ENCODE results near the gene DCDC2C.

The DCDC2C gene

DNA sequence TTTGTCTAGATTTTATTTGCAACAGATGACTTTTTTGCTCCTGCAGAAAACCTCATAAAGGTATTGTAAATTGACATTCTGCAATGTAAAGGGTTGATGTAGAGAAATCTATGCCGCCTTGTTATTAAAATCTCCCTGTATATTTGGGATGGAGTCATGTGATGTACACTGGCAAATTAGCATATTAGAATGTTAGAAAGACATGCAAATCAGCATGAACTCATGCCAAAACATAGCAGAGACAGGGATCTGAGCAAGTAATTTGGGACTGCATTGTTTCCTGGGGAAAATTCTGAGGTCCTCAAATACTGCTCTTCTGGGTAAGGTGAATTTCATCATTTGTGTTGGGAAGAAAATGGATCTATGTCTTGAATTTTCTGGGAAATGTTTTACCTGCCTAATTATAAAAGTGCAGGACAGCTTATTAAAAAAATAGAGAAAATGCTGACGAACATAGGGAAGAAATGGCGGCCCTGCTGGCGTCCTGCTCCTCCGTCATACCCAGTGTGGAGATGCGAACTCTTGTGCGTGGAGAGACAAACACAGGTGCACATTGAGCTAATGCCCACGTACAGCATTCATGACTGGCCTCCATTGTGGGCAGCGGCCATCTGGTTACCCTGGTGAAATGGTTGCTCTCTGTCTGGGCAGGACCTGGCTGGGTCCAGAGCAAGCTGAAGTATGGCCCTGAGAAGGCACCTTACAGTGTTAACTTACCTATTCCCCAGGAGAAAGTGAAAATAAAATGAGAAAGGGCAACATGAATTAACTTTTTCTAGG is 29.1 kb upstream of the DCDC2C start:
- DNase-seq = no peak

DNA sequence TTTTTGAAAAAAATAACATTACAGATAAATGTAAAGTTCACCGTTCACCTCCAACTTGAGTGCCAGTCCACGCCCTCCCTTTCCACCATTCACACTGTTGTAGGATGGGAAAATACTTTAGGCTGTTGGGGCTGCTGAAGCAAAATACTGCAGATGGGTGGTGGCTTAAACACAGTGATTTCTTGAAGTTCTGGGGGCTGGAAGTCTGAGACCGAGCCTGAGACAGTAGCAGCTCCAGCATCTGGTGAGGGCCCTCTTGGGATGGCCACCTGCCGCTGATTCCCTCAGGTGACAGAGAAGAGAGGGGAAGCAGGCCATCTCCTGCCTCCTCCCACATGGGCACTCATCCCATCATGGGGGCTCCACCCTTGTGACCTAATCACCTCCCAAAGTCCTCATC is 27.7 kb upstream of the DCDC2C start:
- no peak for DNase-seq

DNA sequence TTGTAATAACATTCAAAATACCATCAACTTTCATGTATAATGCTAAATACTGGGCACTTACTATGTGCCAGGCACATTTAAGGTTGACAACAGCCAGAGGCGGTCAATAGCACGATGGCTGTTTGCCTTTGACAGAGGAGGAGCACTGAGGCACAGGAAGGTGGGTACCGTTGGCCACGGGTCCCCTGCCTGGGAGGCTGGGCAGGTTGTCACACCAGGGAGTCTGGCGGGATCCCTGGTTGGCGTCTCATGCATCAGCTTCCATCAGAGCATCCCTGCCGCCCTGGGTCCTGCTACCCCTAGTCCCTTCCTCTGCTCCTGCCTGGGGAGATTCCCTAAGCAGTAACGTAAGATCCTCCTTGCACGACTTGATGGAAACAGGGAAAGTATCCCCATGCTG is 25.9 kb upstream of the DCDC2C start:
- DNase-seq = no peak

- DNase-seq = no peak
These were observed 25.2 kb upstream of the DCDC2C start for GRCh38 chr2:3678212-3678611.

GRCh38 chr2:3679180-3679579 is 24.2 kb upstream of the DCDC2C start:
- no peak for DNase-seq

GRCh38 chr2:3679616-3680393 is 23.6 kb upstream of the DCDC2C start:
- DNase-seq = no peak

GRCh38 chr2:3680548-3681345 is 22.6 kb upstream of the DCDC2C start:
- DNase-seq = no peak

DNA sequence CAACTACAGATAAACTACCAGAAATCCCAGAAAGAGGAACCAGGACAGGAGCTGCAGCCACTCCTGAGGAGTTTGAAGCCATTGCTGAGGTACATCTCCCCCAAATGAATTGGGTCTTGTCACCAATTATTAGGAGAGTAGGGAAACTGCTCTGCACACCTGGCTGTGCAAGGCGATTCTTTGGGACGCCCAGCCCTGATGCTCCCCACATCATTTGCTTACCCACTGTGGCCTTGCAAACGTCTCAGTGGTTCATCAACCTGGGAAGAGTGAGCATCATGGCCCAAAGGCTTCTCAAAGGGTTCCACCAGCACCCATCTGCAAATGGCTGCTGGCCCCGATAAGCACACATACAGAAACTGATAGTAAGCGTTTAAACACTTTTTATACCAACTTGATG is 21.8 kb upstream of the DCDC2C start:
- DNase-seq = no peak

DNA sequence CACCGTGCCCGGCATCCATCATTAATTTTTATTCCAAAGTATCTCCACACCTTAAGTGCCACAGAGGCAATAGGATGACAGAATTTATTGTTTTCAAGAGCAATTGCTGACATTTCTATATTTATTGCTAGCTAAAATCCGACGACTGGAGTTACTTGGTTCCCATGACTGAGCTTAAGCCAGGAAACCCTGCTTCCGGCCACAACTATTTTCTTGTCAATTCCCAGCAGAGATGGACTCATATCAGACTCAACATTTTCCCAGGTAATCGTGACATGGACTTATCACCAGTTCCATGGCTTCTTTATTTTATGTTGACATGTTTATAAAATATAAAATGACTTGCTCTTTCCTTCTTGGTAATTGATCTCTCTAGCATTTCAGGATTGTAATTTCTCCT is 20.6 kb upstream of the DCDC2C start:
- no peak for DNase-seq

- no peak for DNase-seq
These were observed 19.5 kb upstream of the DCDC2C start for GRCh38 chr2:3683748-3684454.

GRCh38 chr2:3689998-3690748 is 13.2 kb upstream of the DCDC2C start:
- DNase-seq = no peak

- DNase-seq = no peak
These were observed 11.0 kb upstream of the DCDC2C start for GRCh38 chr2:3692375-3692774.

- DNase-seq = no peak
These were observed 6.8 kb upstream of the DCDC2C start for GRCh38 chr2:3696545-3696944.

- no peak for DNase-seq
These were observed 2.3 kb upstream of the DCDC2C start for GRCh38 chr2:3701071-3701470.

DNA sequence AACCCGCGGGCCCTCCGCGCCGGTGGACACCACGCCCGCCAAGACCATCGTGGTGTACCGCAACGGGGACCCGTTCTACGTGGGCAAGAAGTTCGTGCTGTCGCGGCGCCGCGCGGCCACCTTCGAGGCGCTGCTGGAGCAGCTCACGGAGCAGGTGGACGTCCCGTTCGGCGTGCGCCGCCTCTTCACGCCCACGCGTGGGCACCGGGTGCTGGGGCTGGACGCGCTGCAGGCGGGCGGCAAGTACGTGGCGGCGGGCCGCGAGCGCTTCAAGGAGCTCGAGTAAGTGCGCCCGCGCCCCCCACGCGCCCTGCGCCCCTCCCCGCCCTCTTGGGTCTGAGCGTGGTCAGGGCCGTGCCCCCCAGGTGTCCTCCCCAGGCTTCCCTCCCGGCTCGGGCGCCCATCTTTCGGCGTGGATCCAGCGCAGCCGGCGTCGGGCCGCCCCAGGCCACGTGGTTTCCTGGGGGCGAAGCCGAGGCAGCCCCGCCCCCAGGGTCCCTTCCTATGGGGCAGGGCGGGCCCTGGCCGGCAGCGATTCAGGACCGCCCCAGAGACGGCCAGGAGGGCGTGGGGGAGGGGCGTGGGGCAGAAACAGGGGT is 481 bp downstream of the DCDC2C start:
- DNase-seq = no peak

- no peak for DNase-seq
These were observed 1.3 kb downstream of the DCDC2C start for GRCh38 chr2:3704692-3705091.

GRCh38 chr2:3705782-3706181 is 2.4 kb downstream of the DCDC2C start:
- no peak for DNase-seq

DNA sequence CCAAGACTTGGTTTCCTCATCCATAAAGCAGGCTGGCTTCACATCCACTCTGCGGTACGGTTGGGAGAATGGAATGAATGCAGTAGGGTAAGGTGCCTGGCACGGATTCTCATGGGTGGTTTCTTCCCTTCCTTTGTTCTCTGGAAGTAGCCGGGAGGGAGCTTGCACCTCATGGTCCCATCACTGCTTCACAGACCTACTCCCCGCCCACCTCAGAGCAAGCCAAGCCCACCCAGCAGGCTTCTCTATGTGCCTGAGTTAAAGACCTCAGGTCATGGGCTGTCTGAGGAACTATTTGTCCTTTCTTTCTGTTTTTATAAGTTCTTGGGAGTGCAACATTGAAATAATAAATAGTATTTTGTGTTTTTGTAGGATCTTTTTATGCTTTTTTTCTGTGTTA is 3.5 kb downstream of the DCDC2C start:
- DNase-seq = no peak

DNA sequence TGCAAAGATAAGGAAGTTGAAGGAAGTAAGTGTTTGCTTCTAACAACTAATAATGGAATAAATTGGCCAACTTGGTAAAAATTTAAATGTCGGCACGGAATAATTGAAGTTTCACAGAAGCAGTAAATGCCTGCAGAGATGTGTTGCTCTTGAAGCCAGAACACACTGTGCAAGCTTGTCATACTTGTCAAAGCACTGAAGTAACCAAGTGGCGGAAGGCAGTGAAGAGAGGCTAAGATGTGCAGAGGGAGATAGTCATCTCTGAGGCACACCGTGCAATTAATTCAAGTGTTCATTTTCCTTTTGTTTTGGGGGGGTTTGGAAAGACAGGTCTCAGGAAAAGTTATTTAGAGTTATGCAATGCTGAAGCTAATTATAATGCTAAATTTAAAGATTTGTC is 5.2 kb downstream of the DCDC2C start:
- DNase-seq = no peak

GRCh38 chr2:3709225-3709624 is 5.8 kb downstream of the DCDC2C start:
- DNase-seq = no peak

DNA sequence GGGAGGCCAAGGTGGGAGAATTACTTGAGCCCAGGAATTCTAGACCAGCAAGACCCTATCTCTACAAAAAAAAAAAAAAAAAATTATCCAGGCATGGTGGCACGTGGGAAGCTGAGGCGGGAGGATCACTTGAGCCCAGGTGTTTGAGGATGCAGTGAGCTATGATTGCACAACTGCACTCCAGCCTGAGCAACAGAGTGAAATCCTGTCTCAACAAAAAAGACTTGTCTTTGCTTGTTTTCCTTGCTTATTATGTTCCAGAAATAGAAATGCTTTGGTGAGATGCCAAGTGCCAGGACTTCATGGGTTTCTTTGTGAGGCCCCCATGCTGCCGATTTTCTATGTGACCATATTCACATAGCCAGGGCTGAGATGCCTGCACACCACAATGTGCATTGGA is 9.0 kb downstream of the DCDC2C start:
- DNase-seq = no peak
